ENCODE results near the gene FOXO4.

Gene FOXO4

GRCh38 chrX:71082822-71083221, 12.8 kb upstream of the FOXO4 start:
- no peaks in the 10 kb centered on the region for H3K9me3 ChIP-seq (ENCODE audit: control insufficient read depth, low read length)
- no peak overlapping the region for H3K4me3 ChIP-seq (ENCODE audit: low read depth, low read length)
- H3K36me3 ChIP-seq (ENCODE audit: control insufficient read depth, insufficient read depth, low read length), result no peaks in the 10 kb centered on the region
- H3K27me3 ChIP-seq (ENCODE audit: control insufficient read depth, insufficient read depth, low read length), result no peaks in the 10 kb centered on the region
- H2AFZ ChIP-seq, result no peak overlapping the region
- H3K4me2 ChIP-seq (ENCODE audit: low read length), result no peak overlapping the region
- no peak overlapping the region for H3K9ac ChIP-seq
- no peaks in the 10 kb centered on the region for H3K79me2 ChIP-seq
- no peak overlapping the region for H3K27ac ChIP-seq
- TF ChIP-seq, protein P1, sequence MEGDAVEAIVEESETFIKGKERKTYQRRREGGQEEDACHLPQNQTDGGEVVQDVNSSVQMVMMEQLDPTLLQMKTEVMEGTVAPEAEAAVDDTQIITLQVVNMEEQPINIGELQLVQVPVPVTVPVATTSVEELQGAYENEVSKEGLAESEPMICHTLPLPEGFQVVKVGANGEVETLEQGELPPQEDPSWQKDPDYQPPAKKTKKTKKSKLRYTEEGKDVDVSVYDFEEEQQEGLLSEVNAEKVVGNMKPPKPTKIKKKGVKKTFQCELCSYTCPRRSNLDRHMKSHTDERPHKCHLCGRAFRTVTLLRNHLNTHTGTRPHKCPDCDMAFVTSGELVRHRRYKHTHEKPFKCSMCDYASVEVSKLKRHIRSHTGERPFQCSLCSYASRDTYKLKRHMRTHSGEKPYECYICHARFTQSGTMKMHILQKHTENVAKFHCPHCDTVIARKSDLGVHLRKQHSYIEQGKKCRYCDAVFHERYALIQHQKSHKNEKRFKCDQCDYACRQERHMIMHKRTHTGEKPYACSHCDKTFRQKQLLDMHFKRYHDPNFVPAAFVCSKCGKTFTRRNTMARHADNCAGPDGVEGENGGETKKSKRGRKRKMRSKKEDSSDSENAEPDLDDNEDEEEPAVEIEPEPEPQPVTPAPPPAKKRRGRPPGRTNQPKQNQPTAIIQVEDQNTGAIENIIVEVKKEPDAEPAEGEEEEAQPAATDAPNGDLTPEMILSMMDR (IDR thresholded peaks at IDR 0.05), result no peak
- no peaks in the 10 kb centered on the region for H3K4me1 ChIP-seq

DNA sequence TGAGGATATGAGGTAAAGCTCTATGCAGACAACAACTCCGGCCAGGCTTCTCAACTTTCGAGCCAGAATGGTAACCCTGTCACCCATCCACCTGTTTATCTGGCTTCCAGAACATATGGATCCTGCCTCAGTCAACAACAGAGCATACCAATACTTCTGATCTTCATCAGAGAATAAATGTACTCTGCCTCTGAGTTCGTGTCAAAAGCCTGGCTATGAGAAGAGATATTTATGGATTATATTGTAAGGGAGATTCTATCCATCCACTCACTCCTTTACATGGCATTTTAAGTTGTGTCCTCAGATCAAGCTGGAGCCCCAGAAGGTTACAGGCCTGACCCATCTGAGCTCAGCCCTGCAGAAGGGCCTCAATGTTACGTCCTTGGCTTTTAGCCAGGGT, 9.8 kb upstream of the FOXO4 start:
- Histone ChIP-seq H3K27me3 (ENCODE audit: control insufficient read depth, insufficient read depth, low read length) (no peaks in the 10 kb centered on the region), H3K79me2 (no peaks in the 10 kb centered on the region)

DNA sequence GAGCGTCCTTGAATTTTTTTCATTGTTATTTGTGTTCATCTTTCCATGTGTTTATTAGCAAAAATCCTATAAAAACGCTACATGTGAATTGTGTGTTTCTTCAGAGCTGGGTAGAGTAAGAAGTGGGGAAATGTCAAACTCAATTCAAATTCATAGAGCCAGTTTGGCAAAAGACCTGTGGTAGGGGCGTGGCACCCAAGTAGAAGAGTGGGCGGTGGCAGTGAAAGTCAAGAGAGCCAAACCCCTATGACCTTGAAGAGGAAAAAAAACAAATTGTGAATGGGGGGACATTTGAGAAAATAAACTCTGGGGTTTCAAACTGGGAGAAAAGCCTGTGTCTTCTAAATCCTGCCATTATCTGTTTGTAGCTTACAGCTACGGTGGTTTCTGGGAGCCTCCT, 4.4 kb upstream of the FOXO4 start:
- Histone ChIP-seq H3K27ac (no peak overlapping the region), H3K36me3 (ENCODE audit: control insufficient read depth, insufficient read depth, low read length) (no peaks in the 10 kb centered on the region), H3K79me2 (no peaks in the 10 kb centered on the region), H3K4me1 (no peaks in the 10 kb centered on the region), H2AFZ (no peak overlapping the region), H3K27me3 (ENCODE audit: control insufficient read depth, insufficient read depth, low read length) (no peaks in the 10 kb centered on the region), H3K9ac (no peak overlapping the region), H3K4me3 (ENCODE audit: low read depth, low read length) (no peak overlapping the region), H3K9me3 (ENCODE audit: control insufficient read depth, low read length) (no peaks in the 10 kb centered on the region), H3K4me2 (ENCODE audit: low read length) (no peak overlapping the region)
- TF ChIP-seq, protein P1 (IDR thresholded peaks at IDR 0.05), result no peak

More for the DNA sequence above, 9.8 kb upstream of the FOXO4 start:
- Histone ChIP-seq H3K27ac (no peak overlapping the region), H3K4me2 (ENCODE audit: low read length) (no peak overlapping the region), H3K9ac (no peak overlapping the region), H3K9me3 (ENCODE audit: control insufficient read depth, low read length) (no peaks in the 10 kb centered on the region), H2AFZ (no peak overlapping the region), H3K4me3 (ENCODE audit: low read depth, low read length) (no peak overlapping the region), H3K36me3 (ENCODE audit: control insufficient read depth, insufficient read depth, low read length) (no peaks in the 10 kb centered on the region), H3K4me1 (no peaks in the 10 kb centered on the region)
- TF ChIP-seq, protein P1 (IDR thresholded peaks at IDR 0.05), result no peak

GRCh38 chrX:71095033-71095432, 618 bp upstream of the FOXO4 start:
- Histone ChIP-seq H3K4me3 (ENCODE audit: low read depth, low read length) (peak overlapping the region; percentile 68), H3K79me2 (no peaks in the 10 kb centered on the region), H3K27ac (no peak overlapping the region), H3K9ac (no peak overlapping the region), H3K36me3 (ENCODE audit: control insufficient read depth, insufficient read depth, low read length) (no peaks in the 10 kb centered on the region), H2AFZ (peak overlapping the region; percentile 78), H3K27me3 (ENCODE audit: control insufficient read depth, insufficient read depth, low read length) (no peaks in the 10 kb centered on the region), H3K4me1 (no peaks in the 10 kb centered on the region), H3K9me3 (ENCODE audit: control insufficient read depth, low read length) (no peaks in the 10 kb centered on the region), H3K4me2 (ENCODE audit: low read length) (peak overlapping the region; percentile 68)
- TF ChIP-seq, protein P1 (IDR thresholded peaks at IDR 0.05), result no peak

GRCh38 chrX:71095981-71096759, 519 bp downstream of the FOXO4 start:
- H3K9ac ChIP-seq, result no peak overlapping the region
- no peaks in the 10 kb centered on the region for H3K79me2 ChIP-seq
- no peaks in the 10 kb centered on the region for H3K4me1 ChIP-seq
- no peaks in the 10 kb centered on the region for H3K9me3 ChIP-seq (ENCODE audit: control insufficient read depth, low read length)
- peak overlapping the region; percentile 68 for H3K4me3 ChIP-seq (ENCODE audit: low read depth, low read length)
- peak overlapping the region; percentile 78 for H2AFZ ChIP-seq
- H3K4me2 ChIP-seq (ENCODE audit: low read length), result peak overlapping the region; percentile 67
- TF ChIP-seq, protein P1 (IDR thresholded peaks at IDR 0.05), result no peak
- H3K36me3 ChIP-seq (ENCODE audit: control insufficient read depth, insufficient read depth, low read length), result no peaks in the 10 kb centered on the region
- H3K27me3 ChIP-seq (ENCODE audit: control insufficient read depth, insufficient read depth, low read length), result no peaks in the 10 kb centered on the region
- H3K27ac ChIP-seq, result no peak overlapping the region
